ENCODE data around the gene TRIO.

Gene TRIO

DNA sequence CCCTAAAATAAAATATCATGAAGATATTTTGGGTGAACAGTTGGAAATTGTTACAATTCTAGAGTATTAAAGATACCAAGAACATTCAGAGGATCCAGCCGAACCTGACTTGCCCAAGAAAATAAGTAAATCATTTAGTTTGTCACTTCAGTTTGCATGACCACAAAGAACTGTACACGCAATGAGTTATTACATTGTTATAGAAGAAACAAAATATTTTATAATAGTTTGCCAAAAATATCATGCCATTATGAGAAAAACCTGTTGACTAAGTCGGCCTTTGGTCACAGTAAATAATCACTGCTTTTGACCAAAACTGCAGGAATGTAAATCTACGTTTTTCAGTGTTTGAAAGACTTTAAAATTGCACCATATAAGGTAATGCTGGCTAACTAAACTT is 27.9 kb downstream of the TRIO start:
- DNase-seq, result no peak

GRCh38 chr5:14171621-14172020 is 28.5 kb downstream of the TRIO start:
- DNase-seq, result no peak

DNA sequence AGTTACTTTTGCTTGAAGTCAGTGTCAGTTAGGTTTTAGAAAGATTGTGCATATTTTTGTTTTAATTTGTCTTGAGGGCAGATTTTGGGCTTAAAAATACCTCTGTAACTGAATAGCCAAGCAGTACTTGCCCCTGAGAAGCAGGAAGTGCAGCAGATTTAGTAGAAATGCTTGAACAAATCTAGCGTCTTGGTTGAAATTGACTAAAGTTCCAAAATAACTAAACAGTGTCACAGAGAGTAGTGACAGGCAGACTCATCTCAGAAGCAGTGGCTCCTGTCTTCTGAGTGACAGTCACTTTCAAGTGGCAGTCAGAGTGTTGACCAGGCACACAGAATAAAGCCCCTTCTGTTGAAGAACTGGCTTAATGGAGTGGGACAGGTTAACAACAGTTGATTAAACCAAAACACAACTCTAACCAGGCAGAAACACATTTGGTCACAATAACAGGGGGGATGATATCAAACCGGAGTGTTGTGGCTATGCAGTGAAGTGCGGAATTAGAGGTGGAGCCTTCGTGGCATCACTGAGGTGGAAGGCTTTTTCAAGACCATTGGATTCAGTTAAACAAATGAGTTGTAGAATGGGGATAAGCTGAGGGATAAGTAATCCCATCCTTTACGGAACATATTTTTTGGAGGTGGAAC is 29.1 kb downstream of the TRIO start:
- no peak for DNase-seq

DNA sequence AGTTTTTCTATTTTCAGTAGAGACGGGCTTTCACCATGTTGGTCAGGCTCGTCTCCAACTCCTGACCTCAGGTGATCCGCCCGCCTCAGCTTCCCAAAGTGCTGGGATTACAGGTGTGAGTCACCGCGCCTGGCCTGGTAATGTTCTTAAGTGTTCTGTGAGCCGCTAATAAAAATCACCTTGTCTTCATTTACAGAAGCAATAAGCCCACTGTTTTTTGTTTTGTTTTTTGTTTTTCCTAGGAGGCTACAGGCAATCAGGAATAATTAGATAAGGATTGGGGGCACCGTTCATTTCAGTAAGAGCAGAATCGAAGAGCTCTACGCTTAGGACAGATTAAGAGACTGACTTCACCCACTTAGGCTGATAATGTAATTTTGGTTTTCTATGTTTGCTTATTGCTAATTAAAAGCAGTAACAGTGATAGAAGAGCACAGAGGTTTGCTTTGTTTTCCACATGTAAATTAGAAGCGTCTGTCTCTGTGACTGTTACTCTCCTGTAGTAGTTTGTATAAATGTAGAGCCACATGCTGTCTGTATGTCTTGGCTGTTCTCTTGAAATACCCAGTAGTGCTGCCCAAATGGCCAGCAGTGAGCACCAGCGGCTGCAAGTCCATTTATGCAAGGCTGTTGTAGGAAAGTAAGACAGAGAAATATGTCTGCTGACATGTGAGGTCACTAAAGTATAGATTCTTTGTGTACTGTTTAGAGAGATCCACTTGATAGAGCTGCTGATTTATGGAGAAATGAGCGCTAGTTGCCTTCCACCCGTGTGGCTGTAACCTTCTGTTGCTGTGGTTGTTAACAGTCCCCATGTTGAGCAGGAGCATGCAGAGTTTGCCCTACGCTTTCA is 30.5 kb downstream of the TRIO start:
- no peak for DNase-seq

GRCh38 chr5:14174230-14174636 is 31.1 kb downstream of the TRIO start:
- no peak for DNase-seq

DNA sequence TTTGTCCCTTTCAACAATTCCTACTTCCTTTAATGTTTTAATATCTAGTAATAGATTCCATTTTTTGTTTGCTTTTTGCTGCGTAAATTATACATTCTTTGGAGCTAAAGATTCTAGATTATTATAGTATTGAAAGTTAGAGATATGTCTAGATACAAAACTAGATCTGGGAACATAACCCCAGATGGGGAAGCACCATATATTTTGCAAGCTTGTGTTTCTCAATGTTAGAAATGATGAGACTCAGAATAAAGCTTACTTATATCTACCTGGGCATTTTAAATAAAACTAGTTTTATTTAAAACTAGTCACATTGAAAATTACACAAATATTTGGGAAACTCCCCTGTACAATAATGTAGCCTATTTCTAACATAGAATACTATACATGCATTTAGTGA is 32.2 kb downstream of the TRIO start:
- DNase-seq, result no peak

DNA sequence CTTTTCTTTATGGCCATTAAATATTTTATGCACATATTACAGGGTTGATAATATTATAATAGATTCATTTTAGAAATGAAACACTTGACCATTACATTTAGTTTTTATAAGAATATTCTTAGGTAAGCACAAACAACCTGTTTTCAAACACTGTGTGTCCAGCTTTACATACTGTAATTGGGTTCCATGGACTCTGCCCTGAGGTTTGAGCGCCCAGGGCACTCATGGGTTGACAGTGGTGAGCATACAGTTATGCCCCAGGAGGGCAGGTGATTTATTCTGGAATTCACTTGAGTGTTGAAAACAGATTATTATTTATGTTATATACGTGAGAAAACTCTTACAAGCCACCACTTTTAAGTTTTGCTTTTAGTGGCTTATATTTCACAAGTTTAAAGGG is 33.7 kb downstream of the TRIO start:
- no peak for DNase-seq

DNA sequence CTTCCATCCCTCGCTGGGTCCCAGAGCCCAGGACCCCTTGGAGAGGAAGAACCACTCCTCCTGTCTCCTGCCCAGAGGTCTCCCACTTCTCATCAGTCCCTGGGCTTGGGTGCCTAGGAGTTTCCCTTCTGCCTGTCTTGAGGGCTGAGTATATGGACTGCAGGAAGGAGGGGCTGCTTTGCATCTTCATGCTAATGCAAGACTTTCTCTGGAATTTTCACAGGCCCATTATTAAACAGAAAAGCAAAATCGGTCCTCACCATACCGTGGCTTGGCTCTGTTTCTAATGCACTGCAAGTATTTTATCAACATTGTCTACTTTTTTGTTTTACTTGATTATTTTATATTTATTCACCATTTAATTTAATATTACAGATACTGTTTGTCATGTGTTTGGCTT is 34.5 kb downstream of the TRIO start:
- no peak for DNase-seq

GRCh38 chr5:14178091-14178490 is 34.9 kb downstream of the TRIO start:
- no peak for DNase-seq

GRCh38 chr5:14178671-14179211 is 35.6 kb downstream of the TRIO start:
- DNase-seq, result no peak

DNA sequence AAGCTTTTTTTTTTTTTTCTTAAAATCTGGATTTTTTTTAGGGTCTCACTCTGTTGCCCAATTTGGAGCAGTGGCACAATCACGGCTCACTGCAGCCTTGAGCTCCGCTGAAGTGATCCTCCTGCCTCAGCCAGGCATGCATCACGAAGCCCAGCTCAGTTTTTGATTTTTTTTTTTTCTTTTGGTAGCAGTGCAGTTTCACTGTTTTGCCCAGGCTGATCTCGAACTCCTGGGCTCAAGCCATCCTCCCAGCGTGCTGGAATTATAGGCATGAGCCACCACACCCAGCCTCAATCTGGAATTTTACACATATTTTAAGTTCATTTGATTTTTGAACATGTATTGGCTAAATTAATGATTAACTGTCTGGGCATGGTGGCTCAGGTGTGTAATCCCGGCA is 36.3 kb downstream of the TRIO start:
- DNase-seq, result no peak

GRCh38 chr5:14180437-14180836 is 37.3 kb downstream of the TRIO start:
- DNase-seq, result no peak

DNA sequence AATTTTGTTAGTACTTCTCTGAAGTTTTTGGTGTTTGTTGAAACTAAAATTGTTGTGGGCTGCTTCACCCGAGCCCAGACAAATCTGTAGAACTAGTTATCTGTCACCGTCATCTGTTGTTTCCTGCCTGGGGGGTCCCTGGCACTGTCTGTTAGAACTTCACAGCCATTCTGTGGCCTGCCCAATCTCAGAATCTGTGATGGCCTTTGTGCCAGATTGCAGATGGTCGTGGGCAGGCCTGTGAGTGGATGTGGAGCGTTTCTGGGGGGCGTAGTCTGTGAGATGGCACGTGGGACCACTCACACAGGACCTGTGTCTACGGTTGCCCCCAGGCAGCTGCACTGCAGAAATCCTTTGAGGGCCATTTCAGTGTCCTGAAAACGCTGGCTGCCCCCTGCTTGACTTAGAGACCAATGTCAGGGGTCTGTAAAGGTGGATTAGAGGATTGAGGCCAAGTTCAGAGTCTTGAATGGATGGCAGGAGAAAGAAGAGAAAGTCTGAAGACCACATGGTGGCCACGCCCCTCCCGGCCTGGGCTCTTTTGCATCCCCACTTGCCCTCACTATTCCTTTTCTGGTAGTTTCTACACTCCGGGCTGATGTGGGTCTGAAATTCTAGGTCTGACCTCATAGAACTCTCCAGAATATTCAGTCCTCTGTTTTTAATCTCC is 38.3 kb downstream of the TRIO start:
- no peak for DNase-seq

DNA sequence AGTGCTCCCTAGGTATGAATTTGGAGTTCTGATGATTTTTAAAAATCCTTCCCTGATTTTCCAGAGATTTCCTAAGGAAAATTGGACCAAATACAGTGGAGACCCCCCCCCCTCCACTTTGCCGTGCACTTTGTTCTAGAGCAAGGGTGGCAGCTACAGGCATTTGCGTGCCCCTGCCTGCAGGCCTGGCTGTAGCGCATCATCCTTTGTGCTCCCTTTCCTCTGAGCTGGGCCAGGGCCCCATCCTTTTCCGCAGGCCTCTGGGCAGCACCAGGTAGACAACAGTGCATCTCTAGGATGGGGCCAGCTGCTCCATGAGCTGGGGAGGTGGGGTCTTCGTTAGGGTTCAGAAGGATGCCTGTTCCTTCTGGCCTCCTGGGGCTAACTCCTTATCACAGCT is 39.6 kb downstream of the TRIO start:
- DNase-seq, result no peak

DNA sequence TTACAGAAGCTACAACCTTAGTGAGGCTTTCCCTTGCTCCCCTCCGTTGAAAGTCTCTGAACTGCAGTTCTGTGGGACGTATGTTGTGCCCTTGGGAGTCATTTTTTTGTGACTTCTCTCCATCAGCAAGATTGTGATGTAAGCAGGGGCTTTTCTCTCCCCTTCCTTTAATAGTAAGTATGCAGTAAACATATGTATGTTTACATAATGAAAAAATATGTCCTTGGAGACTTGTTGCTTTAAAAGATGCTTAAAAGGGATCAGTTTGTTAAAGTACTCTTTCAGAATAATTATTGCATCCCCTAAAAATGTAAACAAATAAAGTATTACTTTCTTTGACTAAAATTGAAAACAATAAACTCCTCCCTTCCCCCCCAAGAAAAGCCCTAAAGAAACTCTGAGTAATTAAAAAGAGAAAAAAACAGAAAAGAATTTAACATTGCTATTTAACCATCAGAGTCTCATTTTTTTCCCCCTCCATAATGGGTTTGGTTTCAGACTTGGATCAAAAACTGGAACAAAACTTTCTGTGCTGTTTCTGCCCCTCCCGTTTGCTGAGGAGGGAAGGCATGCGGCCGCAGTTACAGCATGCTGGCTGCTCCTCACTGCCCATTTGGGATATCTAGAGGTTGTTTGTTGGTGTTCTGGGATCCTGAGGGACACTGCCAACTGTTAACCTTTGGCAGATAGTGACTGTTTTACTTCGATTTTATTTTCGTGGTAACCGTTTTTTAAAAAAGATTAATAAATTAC is 40.2 kb downstream of the TRIO start:
- no peak for DNase-seq

DNA sequence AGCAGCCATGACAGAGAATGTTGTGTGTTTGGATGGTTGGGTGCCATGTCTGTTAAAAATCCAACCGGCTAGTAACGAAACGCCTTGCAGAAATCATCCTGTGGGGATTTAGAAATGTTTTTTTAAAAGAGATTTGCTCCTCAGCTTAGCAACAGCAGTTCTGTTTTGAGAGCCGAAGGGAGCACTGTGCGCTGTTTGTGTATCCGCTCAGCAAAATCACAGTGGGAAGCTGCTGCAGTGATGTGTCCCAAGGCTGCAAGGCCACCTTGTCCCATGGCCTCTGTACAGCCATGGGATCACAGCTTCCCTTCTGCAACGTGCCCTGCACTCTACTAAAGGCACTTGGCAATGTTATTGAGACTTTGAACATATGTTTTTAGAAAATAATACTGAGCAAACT is 40.9 kb downstream of the TRIO start:
- DNase-seq, result no peak

- no peak for DNase-seq
Observed at GRCh38 chr5:14184725-14185124, 41.6 kb downstream of the TRIO start.

GRCh38 chr5:14185326-14186058 is 42.4 kb downstream of the TRIO start:
- DNase-seq, result no peak

DNA sequence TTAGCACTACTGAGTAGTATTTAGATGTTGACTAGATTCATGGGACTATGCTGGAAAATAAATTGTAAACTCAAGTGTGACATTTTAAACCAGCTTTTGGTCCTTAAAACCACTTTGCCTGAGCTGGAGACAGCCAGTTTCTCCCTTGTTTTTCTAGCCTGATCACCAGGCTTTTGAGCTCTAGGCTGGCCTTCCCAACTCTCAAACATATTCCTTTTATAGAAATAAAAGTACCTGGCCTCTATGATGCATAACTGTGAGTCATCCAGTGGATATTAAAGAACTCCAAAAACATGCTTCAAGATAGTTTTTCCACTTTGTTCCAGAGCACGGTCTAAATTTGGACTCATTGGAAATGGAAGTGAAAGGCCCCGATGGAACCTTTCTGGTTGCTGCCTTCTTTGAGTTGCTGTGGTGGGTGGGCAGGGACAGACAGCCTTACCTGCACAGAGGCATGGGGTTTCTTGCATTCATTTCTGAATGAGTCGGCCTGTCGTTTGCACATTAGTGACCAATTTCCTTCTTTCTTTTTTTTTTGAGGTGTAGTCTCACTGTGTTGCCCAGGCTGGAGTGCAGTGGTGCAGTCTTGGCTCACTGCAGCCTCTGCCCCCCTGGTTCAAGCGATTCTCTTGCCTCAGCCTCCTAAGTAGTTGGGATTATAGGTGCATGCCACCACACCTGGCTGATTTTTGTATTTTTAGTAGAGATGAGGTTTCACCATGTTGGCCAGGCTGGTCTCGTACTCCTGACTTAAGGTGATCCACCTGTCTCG is 43.1 kb downstream of the TRIO start:
- no peak for DNase-seq

DNA sequence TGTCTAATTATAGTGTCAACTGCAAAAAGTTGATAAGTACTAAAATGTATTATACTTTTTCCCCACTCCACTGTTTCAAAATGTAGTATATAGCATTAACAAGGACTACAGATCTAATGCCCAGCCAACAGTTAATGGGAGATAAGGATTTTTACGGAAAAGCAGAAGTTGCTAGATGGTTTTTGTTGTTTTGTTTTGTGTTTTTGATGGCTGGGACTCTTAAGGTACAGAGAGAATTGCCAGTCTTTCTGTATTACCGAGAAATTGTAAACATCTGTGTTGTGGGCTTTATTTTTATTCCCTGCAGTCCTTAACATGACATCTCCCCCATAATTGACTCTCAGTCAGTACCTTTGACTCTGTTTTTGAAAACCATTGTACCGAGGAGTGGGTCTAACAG is 44.0 kb downstream of the TRIO start:
- no peak for DNase-seq

- no peak for DNase-seq
Observed at GRCh38 chr5:14187660-14188059, 44.5 kb downstream of the TRIO start.

DNA sequence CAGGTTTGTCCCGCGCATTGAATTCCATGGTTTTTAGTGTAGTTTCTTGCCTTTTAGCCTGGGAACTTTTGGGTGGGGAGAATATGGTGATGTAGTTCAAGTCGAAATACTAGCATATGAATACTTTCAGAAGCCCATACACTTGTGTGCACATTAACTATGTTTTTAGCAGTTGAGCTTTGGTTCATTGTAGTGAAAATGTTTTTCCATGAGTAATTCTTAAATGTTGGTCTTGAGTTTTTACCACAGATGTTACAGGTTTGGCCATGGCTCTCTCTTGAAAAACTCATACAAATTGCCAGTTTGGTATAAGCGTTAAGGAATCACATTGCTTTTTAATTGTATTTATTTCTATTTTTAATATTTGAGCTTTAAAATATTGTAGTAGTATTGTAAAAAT is 45.6 kb downstream of the TRIO start:
- no peak for DNase-seq

Measured in NCI-H1436 (cell line).